Thymus (tissue), 11 donors: ENCODE data around the gene TMEM187. TPM values are rescaled to one million over a fixed set of nuclear protein-coding genes. Genes with fewer than 3 reads are reported as not detected.

Source experiments
- DNase-seq, 9 donors: peaks; one replicate each; pipeline ENCODE4 v3.0.0-alpha.2; 2013; ENCODE audit warnings: low spot score in 9 of 9, low read depth in 6 of 9, missing footprints in 1 of 9
- H3K27ac ChIP-seq, 2 donors: one replicate each; pipeline ENCODE4 v1.5.1; 2013; ENCODE audit warnings: control low read depth in 1 of 2, low read depth in 1 of 2, low read length in 1 of 2, mild to moderate bottlenecking in 1 of 2, moderate library complexity in 1 of 2
- H3K27me3 ChIP-seq, 2 donors: one replicate each; pipeline ENCODE4 v1.5.1; 2013; ENCODE audit warnings: low read length in 1 of 2; ENCODE audit not compliant: control insufficient read depth in 2 of 2, insufficient read depth in 1 of 2
- H3K36me3 ChIP-seq, 2 donors: one replicate each; pipeline ENCODE4 v1.5.1; 2013; ENCODE audit warnings: low read length in 1 of 2, mild to moderate bottlenecking in 1 of 2, moderate library complexity in 1 of 2; ENCODE audit not compliant: control insufficient read depth in 2 of 2, insufficient read depth in 2 of 2
- H3K4me1 ChIP-seq, 2 donors: one replicate each; pipeline ENCODE4 v1.5.1; 2013; ENCODE audit warnings: low read length in 2 of 2; ENCODE audit not compliant: control insufficient read depth in 2 of 2, insufficient read depth in 2 of 2
- H3K4me3 ChIP-seq, 2 donors: one replicate each; pipeline ENCODE4 v1.5.1; 2013; ENCODE audit warnings: low read length in 2 of 2, control low read depth in 1 of 2, mild to moderate bottlenecking in 1 of 2
- H3K9me3 ChIP-seq, 2 donors: one replicate each; pipeline ENCODE4 v1.5.1; 2013; ENCODE audit warnings: low read length in 1 of 2, mild to moderate bottlenecking in 1 of 2; ENCODE audit not compliant: control insufficient read depth in 2 of 2, insufficient read depth in 1 of 2
- WGBS: extraction: QIAGEN DNeasy Blood & Tissue Kit; methylation state at CpG from one replicate; pipeline ENCODE4 v1.1.7; 2013; 5-methylcytosine and 5-hydroxymethylcytosine counted together
- polyA plus RNA-seq: library from polyadenylated mRNA; stranded (reverse); fragments of 200-250 nt; gene quantifications from one replicate; pipeline ENCODE4 v1.2.3, GENCODE V29; 2013
- total RNA-seq: library from RNA; stranded (reverse); fragments of 120-200 nt; gene quantifications from one replicate; pipeline ENCODE4 v1.2.4, GENCODE V29; 2013
- donor health status: healthy.

The TMEM187 gene
- total and polyA plus RNA-seq, 2 donors: 5.9 to 6.9 TPM

- Histone ChIP-seq H3K36me3 (peaks cover 12 to 19% of the 10 kb centered on the region in 2 donors), H3K27ac (no peak overlapping the region), H3K9me3 (no peaks in the 10 kb centered on the region), H3K27me3 (peaks cover 0 to 16% of the 10 kb centered on the region in 2 donors), H3K4me3 (no peak overlapping the region), H3K4me1 (peaks cover 4 to 16% of the 10 kb centered on the region in 2 donors)
- DNase-seq: no peak
- WGBS: 97% methylated on average over 27 of the region's 27 CpGs
These were observed 50.9 kb downstream of the TMEM187 start for GRCh38 chrX:154023276-154024000.

- H3K4me3 ChIP-seq: no peak overlapping the region
- H3K9me3 ChIP-seq: no peaks in the 10 kb centered on the region
- H3K27me3 ChIP-seq: peaks cover 0 to 16% of the 10 kb centered on the region in 2 donors
- no peak for DNase-seq
- 98% methylated on average over 15 of the region's 15 CpGs for WGBS
- H3K36me3 ChIP-seq: peaks cover 17 to 27% of the 10 kb centered on the region in 2 donors
- H3K4me1 ChIP-seq: peaks cover 4 to 14% of the 10 kb centered on the region in 2 donors
- H3K27ac ChIP-seq: no peak overlapping the region
These were observed 51.7 kb downstream of the TMEM187 start for GRCh38 chrX:154024271-154024670.

GRCh38 chrX:154025230-154025629, 52.7 kb downstream of the TMEM187 start:
- 85% methylated on average over 8 of the region's 8 CpGs for WGBS
- peaks cover 4 to 14% of the 10 kb centered on the region in 2 donors for H3K4me1 ChIP-seq
- peaks cover 0 to 16% of the 10 kb centered on the region in 2 donors for H3K27me3 ChIP-seq
- no peak overlapping the region for H3K27ac ChIP-seq
- H3K4me3 ChIP-seq: no peak overlapping the region
- no peak for DNase-seq
- peaks cover 27 to 36% of the 10 kb centered on the region in 2 donors for H3K36me3 ChIP-seq
- H3K9me3 ChIP-seq: no peaks in the 10 kb centered on the region

DNA sequence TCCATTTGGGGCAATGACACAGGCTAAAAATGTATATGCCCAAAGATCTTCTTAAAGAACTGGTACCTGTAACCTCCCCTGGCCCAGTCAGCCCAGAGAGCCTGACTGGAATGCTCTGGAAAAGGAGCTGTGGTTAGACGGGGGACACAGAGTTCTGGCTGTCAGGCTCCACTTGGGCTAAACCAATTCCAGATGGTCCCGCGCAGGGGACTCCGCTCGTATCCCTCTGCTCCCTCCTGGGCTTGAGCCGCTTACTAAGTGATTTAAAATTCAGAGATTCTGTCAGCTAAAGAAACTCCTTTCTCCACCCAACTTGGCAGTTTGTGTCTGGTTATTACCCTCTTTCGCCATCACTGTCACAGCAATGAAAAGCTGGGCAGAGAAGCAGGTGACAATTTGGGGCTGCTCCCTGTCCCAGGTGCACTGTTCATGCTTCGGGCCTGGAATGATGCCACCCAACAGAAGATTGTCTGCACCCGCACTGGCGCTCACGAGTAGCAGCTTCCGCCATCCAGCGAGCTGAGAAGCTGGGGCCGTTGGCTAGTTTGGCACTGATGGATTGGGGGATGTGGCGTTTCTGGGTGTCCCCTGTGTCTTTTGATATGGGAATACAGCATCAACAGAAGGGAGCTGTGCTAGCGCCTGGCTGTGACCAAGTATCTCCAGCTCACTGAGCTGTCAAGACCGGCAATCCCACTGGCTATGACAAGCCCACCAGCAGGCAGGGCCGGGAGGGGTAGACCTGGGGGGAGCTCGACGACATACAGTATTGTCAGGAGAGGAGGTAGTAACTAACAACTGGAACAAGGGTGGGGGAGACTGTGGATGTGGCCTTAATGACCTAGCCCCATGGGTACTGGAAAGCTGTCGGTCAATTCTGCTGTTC, 53.8 kb downstream of the TMEM187 start:
- Histone ChIP-seq H3K4me1 (peaks cover 0 to 3% of the 10 kb centered on the region in 2 donors), H3K27ac (no peak overlapping the region), H3K4me3 (no peak overlapping the region), H3K36me3 (peaks cover 38 to 45% of the 10 kb centered on the region in 2 donors), H3K27me3 (peaks cover 0 to 13% of the 10 kb centered on the region in 2 donors), H3K9me3 (no peaks in the 10 kb centered on the region)
- 95% methylated on average over 21 of the region's 21 CpGs for WGBS
- DNase-seq: no peak

- peaks cover 45 to 52% of the 10 kb centered on the region in 2 donors for H3K36me3 ChIP-seq
- no peak overlapping the region for H3K4me3 ChIP-seq
- H3K27me3 ChIP-seq: peaks cover 0 to 11% of the 10 kb centered on the region in 2 donors
- over 99% methylated on average over 6 of the region's 6 CpGs for WGBS
- H3K27ac ChIP-seq: no peak overlapping the region
- no peaks in the 10 kb centered on the region for H3K9me3 ChIP-seq
- no peak for DNase-seq
- peaks cover 0 to 3% of the 10 kb centered on the region in 2 donors for H3K4me1 ChIP-seq
These were observed 54.5 kb downstream of the TMEM187 start for GRCh38 chrX:154027022-154027402.

- WGBS: 100% methylated on average over 1 of the region's 1 CpG
- no peak overlapping the region for H3K4me3 ChIP-seq
- H3K27ac ChIP-seq: no peak overlapping the region
- DNase-seq: no peak
- no peaks in the 10 kb centered on the region for H3K9me3 ChIP-seq
- H3K27me3 ChIP-seq: peaks cover 0 to 11% of the 10 kb centered on the region in 2 donors
- peaks cover 0 to 3% of the 10 kb centered on the region in 2 donors for H3K4me1 ChIP-seq
- peaks cover 54 to 58% of the 10 kb centered on the region in 2 donors for H3K36me3 ChIP-seq
These were observed 55.4 kb downstream of the TMEM187 start for GRCh38 chrX:154027986-154028385.

GRCh38 chrX:154028502-154029184, 56.1 kb downstream of the TMEM187 start:
- Histone ChIP-seq H3K9me3 (no peaks in the 10 kb centered on the region), H3K27me3 (peaks cover 0 to 7% of the 10 kb centered on the region in 2 donors), H3K4me3 (no peak overlapping the region), H3K27ac (no peak overlapping the region), H3K36me3 (peaks cover 56 to 64% of the 10 kb centered on the region in 2 donors), H3K4me1 (peaks cover 0 to 3% of the 10 kb centered on the region in 2 donors)
- 97% methylated on average over 13 of the region's 13 CpGs for WGBS
- no peak for DNase-seq

DNA sequence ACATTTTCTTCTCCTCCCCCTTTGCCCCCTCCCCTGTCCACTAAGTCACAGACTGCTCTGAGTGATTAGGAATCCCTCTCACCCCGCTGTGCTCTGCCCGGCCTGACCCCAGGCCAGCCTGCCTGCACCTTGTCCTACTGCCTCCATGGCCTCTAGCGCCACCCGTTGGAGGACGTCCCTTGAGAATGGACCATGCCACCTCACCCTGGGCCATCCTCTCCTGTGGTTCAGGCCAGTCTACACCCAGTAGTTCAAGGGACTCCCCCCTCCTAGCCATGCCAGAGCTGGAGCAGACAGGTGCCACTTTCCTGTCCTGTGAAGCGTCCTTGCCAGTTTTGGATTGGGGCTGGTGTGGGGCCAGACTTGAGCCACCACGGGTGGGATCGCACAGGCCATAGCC, 56.9 kb downstream of the TMEM187 start:
- 100% methylated on average over 8 of the region's 8 CpGs for WGBS
- Histone ChIP-seq H3K9me3 (no peaks in the 10 kb centered on the region), H3K27ac (no peak overlapping the region)

More for the DNA sequence above, 56.9 kb downstream of the TMEM187 start:
- Histone ChIP-seq H3K36me3 (peaks cover 59 to 65% of the 10 kb centered on the region in 2 donors), H3K4me1 (peaks cover 0 to 3% of the 10 kb centered on the region in 2 donors), H3K4me3 (no peak overlapping the region), H3K27me3 (peaks cover 0 to 4% of the 10 kb centered on the region in 2 donors)
- no peak for DNase-seq
